ENCODE data around the gene MTCL3.
"Not testable (repeated sequence)": the region's sequence is repeated elsewhere in the genome, so short reads cannot be mapped to it uniquely, and the experiment has no call there.

DNA sequence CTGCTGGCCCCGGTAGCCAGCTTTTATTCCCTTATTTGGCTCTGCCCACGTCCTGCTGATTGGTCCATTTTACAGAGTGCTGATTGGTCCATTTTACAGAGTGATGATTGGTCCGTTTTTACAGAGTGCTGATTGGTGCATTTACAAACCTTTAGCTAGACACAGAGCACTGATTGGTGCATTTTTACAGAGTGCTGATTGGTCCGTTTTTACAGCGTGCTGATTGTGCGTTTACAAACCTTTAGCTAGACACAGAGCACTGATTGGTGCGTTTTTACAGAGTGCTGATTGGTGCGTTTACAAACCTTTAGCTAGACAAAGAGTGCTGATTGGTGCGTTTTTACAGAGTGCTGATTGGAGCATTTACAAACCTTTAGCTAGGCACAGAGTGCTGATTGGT, 90.6 kb downstream of the MTCL3 start:
- TF ChIP-seq, protein P1, sequence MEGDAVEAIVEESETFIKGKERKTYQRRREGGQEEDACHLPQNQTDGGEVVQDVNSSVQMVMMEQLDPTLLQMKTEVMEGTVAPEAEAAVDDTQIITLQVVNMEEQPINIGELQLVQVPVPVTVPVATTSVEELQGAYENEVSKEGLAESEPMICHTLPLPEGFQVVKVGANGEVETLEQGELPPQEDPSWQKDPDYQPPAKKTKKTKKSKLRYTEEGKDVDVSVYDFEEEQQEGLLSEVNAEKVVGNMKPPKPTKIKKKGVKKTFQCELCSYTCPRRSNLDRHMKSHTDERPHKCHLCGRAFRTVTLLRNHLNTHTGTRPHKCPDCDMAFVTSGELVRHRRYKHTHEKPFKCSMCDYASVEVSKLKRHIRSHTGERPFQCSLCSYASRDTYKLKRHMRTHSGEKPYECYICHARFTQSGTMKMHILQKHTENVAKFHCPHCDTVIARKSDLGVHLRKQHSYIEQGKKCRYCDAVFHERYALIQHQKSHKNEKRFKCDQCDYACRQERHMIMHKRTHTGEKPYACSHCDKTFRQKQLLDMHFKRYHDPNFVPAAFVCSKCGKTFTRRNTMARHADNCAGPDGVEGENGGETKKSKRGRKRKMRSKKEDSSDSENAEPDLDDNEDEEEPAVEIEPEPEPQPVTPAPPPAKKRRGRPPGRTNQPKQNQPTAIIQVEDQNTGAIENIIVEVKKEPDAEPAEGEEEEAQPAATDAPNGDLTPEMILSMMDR (conservative IDR thresholded peaks at IDR 0.05), result not testable (repeated sequence)
- TF ChIP-seq ZFX (IDR thresholded peaks at IDR 0.05), result not testable (repeated sequence)
